HCT116 (cell line): ENCODE data around the gene YTHDF1. TPM values are rescaled to one million over a fixed set of nuclear protein-coding genes. Genes with fewer than 3 reads are reported as not detected.
"Not testable (repeated sequence)": the region's sequence is repeated elsewhere in the genome, so short reads cannot be mapped to it uniquely, and the experiment has no call there.

Source experiments
- ATAC-seq: fragments of 200-7000 bp; cut with Tn5 transposase; 2 replicates; pipeline ENCODE4 v1.9.1; 2020; ENCODE audit warnings: mild to moderate bottlenecking, moderate library complexity
- BruUV-seq: library from RNA; stranded (reverse); fragments of 400-500 nt; replicated peaks from 2 replicates; lab custom pipeline; 2021; lab: Mats Ljungman, UMichigan
- CTCF ChIA-PET: fragments of 300-600 bp; sonication (Branson Sonifier 250); formaldehyde crosslinking; loops from one replicate; lab custom pipeline; 2021; ENCODE audit warnings: antibody characterized with exemption; lab: Charles Lee
- POLR2A ChIA-PET: fragments of 300-600, 350-600 bp; sonication (Branson Sonifier 250); formaldehyde crosslinking; loops from one replicate; lab custom pipeline; 2021; ENCODE audit warnings: antibody characterized with exemption; lab: Charles Lee
- RAD21 ChIA-PET, 2 experiments: fragments of 300-600 bp; sonication (Branson Sonifier 250); formaldehyde crosslinking; loops; one replicate each; lab custom pipeline; 2023; ENCODE audit warnings: low total read pairs in 2 of 2; ENCODE audit not compliant: uncharacterized antibody in 2 of 2, unreplicated experiment in 2 of 2, low non-redundant PET in 1 of 2; lab: Charles Lee
- DNase-seq: peaks from one replicate; pipeline ENCODE4 v3.0.0-alpha.2; 2010; ENCODE audit warnings: low read depth, low spot score
- H2AFZ ChIP-seq: fragments of 200-600 bp; shearing (Covaris generic), sonication (generic); 2 replicates; pipeline ENCODE4 v1.6.1; 2017; ENCODE audit warnings: low read depth, mixed run types, mixed read lengths, antibody characterized with exemption, low read length; ENCODE audit not compliant: poor library complexity, severe bottlenecking
- H3K27ac ChIP-seq: 2 replicates; pipeline ENCODE4 v1.5.1; 2012; ENCODE audit warnings: low read depth, low read length
- H3K27me3 ChIP-seq: fragments of 200-600 bp; sonication (generic); 2 replicates; pipeline ENCODE4 v1.6.1; 2016; ENCODE audit warnings: mixed run types, low read length, mixed read lengths; ENCODE audit not compliant: insufficient read depth
- H3K36me3 ChIP-seq, 2 experiments: fragments of 200-500 bp in 1 of 2; fragments of 200-600 bp in 1 of 2; sonication (Bioruptor generic) in 1 of 2; sonication (generic) in 1 of 2; 2 replicates each; pipeline versions ENCODE4 v1.5.1 to v1.6.1; 2014 to 2016; ENCODE audit warnings: low read length in 2 of 2, inconsistent platforms in 1 of 2, mixed read lengths in 1 of 2, mixed run types in 1 of 2; ENCODE audit not compliant: insufficient read depth in 2 of 2, control insufficient read depth in 1 of 2
- H3K4me1 ChIP-seq, 2 experiments: fragments of 200-600 bp in 1 of 2; sonication (generic) in 1 of 2; 2 replicates each; pipeline versions ENCODE4 v1.5.1 to v1.6.1; 2012 to 2017; ENCODE audit warnings: low read length in 2 of 2, inconsistent platforms in 1 of 2, mild to moderate bottlenecking in 1 of 2, mixed read lengths in 1 of 2, mixed run types in 1 of 2, moderate library complexity in 1 of 2; ENCODE audit not compliant: insufficient read depth in 2 of 2, control insufficient read depth in 1 of 2
- H3K4me2 ChIP-seq: fragments of 200-600 bp; sonication (generic); 2 replicates; pipeline ENCODE4 v1.6.1; 2017; ENCODE audit warnings: mixed run types, low read length, mixed read lengths
- H3K4me3 ChIP-seq, 2 experiments: fragments of 200-600 bp in 1 of 2; sonication (generic) in 1 of 2; replicated peaks in 1 of 2; 2 replicates each; pipeline ENCODE4 v1.5.1; 2011 to 2016; ENCODE audit warnings: low read length in 2 of 2, control low read depth in 1 of 2, low read depth in 1 of 2, mild to moderate bottlenecking in 1 of 2, mixed read lengths in 1 of 2, mixed run types in 1 of 2
- H3K79me2 ChIP-seq: fragments of 200-600 bp; sonication (generic); 2 replicates; pipeline ENCODE4 v1.6.1; 2017; ENCODE audit warnings: mild to moderate bottlenecking, mixed run types, low read length, moderate library complexity, mixed read lengths; ENCODE audit not compliant: insufficient read depth
- H3K9ac ChIP-seq: fragments of 200-600 bp; sonication (generic); 2 replicates; pipeline ENCODE4 v1.6.1; 2016; ENCODE audit warnings: low read length, mixed read lengths
- H3K9me2 ChIP-seq: fragments of 200-600 bp; sonication (generic), shearing (Covaris generic); 2 replicates; pipeline ENCODE4 v1.6.1; 2017; ENCODE audit warnings: mixed run types, mild to moderate bottlenecking, moderate library complexity; ENCODE audit not compliant: insufficient read depth
- H3K9me3 ChIP-seq, 2 experiments: fragments of 200-500 bp in 1 of 2; fragments of 200-600 bp in 1 of 2; sonication (Bioruptor generic) in 1 of 2; sonication (generic) in 1 of 2; 2 replicates each; pipeline ENCODE4 v1.6.1; 2014 to 2017; ENCODE audit warnings: low read length in 2 of 2, mixed read lengths in 2 of 2, inconsistent platforms in 1 of 2, low read depth in 1 of 2, mild to moderate bottlenecking in 1 of 2, mixed run types in 1 of 2, moderate library complexity in 1 of 2; ENCODE audit not compliant: control insufficient read depth in 1 of 2, insufficient read depth in 1 of 2
- H4K20me1 ChIP-seq: fragments of 200-600 bp; sonication (generic), shearing (Covaris generic); 2 replicates; pipeline ENCODE4 v1.6.1; 2017; ENCODE audit warnings: mixed run types, mild to moderate bottlenecking, moderate library complexity; ENCODE audit not compliant: insufficient read depth
- CEBPB ChIP-seq: IDR thresholded peaks from 2 replicates; pipeline ENCODE4 v1.6.1; 2012; ENCODE audit warnings: low read depth
- CTCF ChIP-seq, 3 experiments: fragments of 200-600 bp in 1 of 3; sonication (generic) in 1 of 3; IDR thresholded peaks in 2 of 3; conservative IDR thresholded peaks in 1 of 3; 2 replicates each; pipeline ENCODE4 v1.5.1; 2012 to 2017; ENCODE audit warnings: low read depth in 2 of 3, low read length in 2 of 3, antibody characterized with exemption in 1 of 3, borderline replicate concordance in 1 of 3, control low read depth in 1 of 3, mild to moderate bottlenecking in 1 of 3, mixed read lengths in 1 of 3, mixed run types in 1 of 3, moderate library complexity in 1 of 3; ENCODE audit not compliant: insufficient read depth in 1 of 3
- ELF1 ChIP-seq: IDR thresholded peaks from 2 replicates; pipeline ENCODE4 v1.6.1; 2012; ENCODE audit warnings: low read depth, borderline replicate concordance
- EZH2phosphoT487 ChIP-seq: fragments of 200-600 bp; IDR thresholded peaks from 2 replicates; pipeline ENCODE4 v1.6.1; 2018; ENCODE audit warnings: antibody characterized with exemption, borderline replicate concordance
- FOSL1 ChIP-seq: IDR thresholded peaks from 2 replicates; pipeline ENCODE4 v1.6.1; 2012; ENCODE audit warnings: low read depth
- intact Hi-C: fragments of 100-400 bp; cut with micrococcal nuclease; formaldehyde crosslinking; loops from 2 replicates; pipeline ENCODE4 v1.10.0; 2022
- total RNA-seq: library from RNA; stranded (reverse); gene quantifications from one replicate; pipeline ENCODE4 v1.2.1, GENCODE V29; 2021; ENCODE audit not compliant: unreplicated experiment

The YTHDF1 gene
- total RNA-seq, 1 experiment from 2014 or later: 42.8 TPM

GRCh38 chr20:63157431-63157830 is 58.5 kb downstream of the YTHDF1 start:
- DNase-seq, H3K4me1 ChIP-seq, H3K27ac ChIP-seq, BruUV-seq, H3K9me2 ChIP-seq, H3K4me2 ChIP-seq, H2AFZ ChIP-seq, intact Hi-C loops, H3K4me3 ChIP-seq, H4K20me1 ChIP-seq, POLR2A ChIA-PET, H3K36me3 ChIP-seq, H3K27me3 ChIP-seq, H3K9me3 ChIP-seq, RAD21 ChIA-PET, H3K79me2 ChIP-seq, H3K9ac ChIP-seq, ATAC-seq, CTCF ChIA-PET: not testable (repeated sequence)
- TF ChIP-seq CTCF (IDR thresholded peaks at IDR 0.05 in 2 of 3, conservative IDR thresholded peaks at IDR 0.05 in 1 of 3; ENCODE audit: borderline replicate concordance in 1 of 3, insufficient read depth in 1 of 3, low read depth in 2 of 3, low read length in 2 of 3): 0 out of 6 replicates have a peak, but pooled peaks of 1 of the 3 experiments have one; percentile 3

GRCh38 chr20:63156221-63156671 is 59.7 kb downstream of the YTHDF1 start:
- no peak overlapping the region for H2AFZ ChIP-seq
- ChIA-PET POLR2A (no interaction called here), RAD21 (no interaction called here), CTCF (interaction anchor here (0.6 kb wide), 1 partner anchor 49 kb away, joined by 3 read pairs; no protein-coding TSS in a partner anchor)
- no peak overlapping the region for H3K4me2 ChIP-seq
- H3K4me1 ChIP-seq: no peaks in the 10 kb centered on the region
- no peaks in the 10 kb centered on the region for H3K9me3 ChIP-seq
- H3K9ac ChIP-seq: no peak overlapping the region
- H3K27ac ChIP-seq: no peak overlapping the region
- no peak overlapping the region for H3K4me3 ChIP-seq
- no peak for DNase-seq
- BruUV-seq: no TSS peak
- no peak for TF ChIP-seq ELF1
- no peak for TF ChIP-seq EZH2phosphoT487
- no peak for TF ChIP-seq CEBPB
- no peak for TF ChIP-seq FOSL1
- H3K27me3 ChIP-seq: peaks cover 9% of the 10 kb centered on the region; the same call in 1 of the 2 replicates
- ATAC-seq: no peak
- intact Hi-C loops: no loop called here
- no peaks in the 10 kb centered on the region for H4K20me1 ChIP-seq
- H3K36me3 ChIP-seq: no peaks in the 10 kb centered on the region
- H3K79me2 ChIP-seq: no peaks in the 10 kb centered on the region
- H3K9me2 ChIP-seq: no peaks in the 10 kb centered on the region
